IMR-90 (cell line): Measurements from ENCODE around the gene NHSL1. TPM values are rescaled to one million over a fixed set of nuclear protein-coding genes. Genes with fewer than 3 reads are reported as not detected.

Source experiments
- ATAC-seq: fragments of 200-7000 bp; cut with Tn5 transposase; 2 replicates; pipeline ENCODE4 v1.9.1; 2020; ENCODE audit warnings: low read depth, mild to moderate bottlenecking, moderate library complexity
- BruUV-seq: library from RNA; stranded (reverse); fragments of 400-500 nt; replicated peaks from 2 replicates; lab custom pipeline; 2021; lab: Mats Ljungman, UMichigan
- CTCF ChIA-PET: fragments of 300-600 bp; formaldehyde crosslinking; extraction: SDS; loops from one replicate; lab custom pipeline; 2021; ENCODE audit warnings: antibody characterized with exemption; lab: Yijun Ruan, JAX
- POLR2A ChIA-PET: fragments of 300-600 bp; sonication (Branson Sonifier 250); formaldehyde crosslinking; loops from one replicate; lab custom pipeline; 2022; ENCODE audit warnings: antibody characterized with exemption; ENCODE audit not compliant: unreplicated experiment; lab: Charles Lee
- DNase-seq: peaks from one replicate; pipeline ENCODE4 v3.0.0; 2013
- H2AFZ ChIP-seq: replicated peaks from 2 replicates; pipeline ENCODE3; 2013; ENCODE audit warnings: low read length, mild to moderate bottlenecking; ENCODE audit not compliant: poor library complexity
- H2AK5ac ChIP-seq: 2 replicates; pipeline ENCODE4 v1.6.1; 2013; ENCODE audit warnings: low read depth, low read length, inconsistent platforms
- H2AK9ac ChIP-seq: replicated peaks from 2 replicates; pipeline ENCODE3; 2013; ENCODE audit warnings: mild to moderate bottlenecking, low read depth, low read length, moderate library complexity; ENCODE audit not compliant: poor library complexity
- H2BK120ac ChIP-seq: 2 replicates; pipeline ENCODE4 v1.6.1; 2013; ENCODE audit warnings: low read depth, low read length, inconsistent platforms
- H2BK15ac ChIP-seq: 3 replicates; pipeline ENCODE4 v1.6.1; 2013; ENCODE audit warnings: low read depth, low read length, inconsistent platforms
- H2BK20ac ChIP-seq: 2 replicates; pipeline ENCODE4 v1.6.1; 2013; ENCODE audit warnings: low read depth, mild to moderate bottlenecking, inconsistent platforms, low read length, moderate library complexity
- H2BK5ac ChIP-seq: 2 replicates; pipeline ENCODE4 v1.6.1; 2013; ENCODE audit warnings: mild to moderate bottlenecking, low read depth, low read length, inconsistent platforms; ENCODE audit not compliant: poor library complexity, severe bottlenecking
- H3K14ac ChIP-seq: replicated peaks from 2 replicates; pipeline ENCODE4 v1.6.1; 2013; ENCODE audit warnings: low read depth, low read length, inconsistent platforms
- H3K18ac ChIP-seq: 2 replicates; pipeline ENCODE4 v1.6.1; 2013; ENCODE audit warnings: low read depth, low read length, control low read depth
- H3K23ac ChIP-seq: 2 replicates; pipeline ENCODE4 v1.6.1; 2013; ENCODE audit warnings: low read depth, low read length, inconsistent platforms
- H3K27ac ChIP-seq: 2 replicates; pipeline ENCODE4 v1.5.1; 2013; ENCODE audit warnings: mild to moderate bottlenecking, control low read depth, low read length; ENCODE audit not compliant: insufficient read depth
- H3K27me3 ChIP-seq: 2 replicates; pipeline ENCODE4 v1.6.1; 2013; ENCODE audit warnings: low read length; ENCODE audit not compliant: control insufficient read depth, insufficient read depth
- H3K36me3 ChIP-seq: 2 replicates; pipeline ENCODE4 v1.6.1; 2013; ENCODE audit warnings: low read length, mixed read lengths; ENCODE audit not compliant: control insufficient read depth, insufficient read depth
- H3K4ac ChIP-seq: 2 replicates; pipeline ENCODE4 v1.6.1; 2013; ENCODE audit warnings: low read depth, low read length, inconsistent platforms
- H3K4me1 ChIP-seq: 2 replicates; pipeline ENCODE4 v1.6.1; 2013; ENCODE audit warnings: low read length, mixed read lengths; ENCODE audit not compliant: control insufficient read depth, insufficient read depth
- H3K4me2 ChIP-seq: 2 replicates; pipeline ENCODE4 v1.6.1; 2013; ENCODE audit warnings: low read depth, mild to moderate bottlenecking, control low read depth, low read length, moderate library complexity
- H3K4me3 ChIP-seq: 2 replicates; pipeline ENCODE4 v1.5.1; 2013; ENCODE audit warnings: low read depth, mild to moderate bottlenecking, control low read depth, low read length, moderate library complexity; ENCODE audit not compliant: insufficient read depth
- H3K56ac ChIP-seq: 2 replicates; pipeline ENCODE4 v1.6.1; 2013; ENCODE audit warnings: low read length, inconsistent platforms; ENCODE audit not compliant: insufficient read depth; ENCODE audit errors: extremely low read depth
- H3K79me1 ChIP-seq, 2 experiments: 2 replicates each; pipeline ENCODE4 v1.6.1; 2013; ENCODE audit warnings: low read length in 2 of 2, inconsistent platforms in 1 of 2, low read depth in 1 of 2
- H3K9ac ChIP-seq: 2 replicates; pipeline ENCODE4 v1.6.1; 2013; ENCODE audit warnings: low read depth, low read length, control low read depth
- H3K9me1 ChIP-seq: 2 replicates; pipeline ENCODE4 v1.6.1; 2013; ENCODE audit warnings: low read length, inconsistent platforms; ENCODE audit not compliant: insufficient read depth
- H3K9me3 ChIP-seq: 2 replicates; pipeline ENCODE4 v1.6.1; 2013; ENCODE audit warnings: low read length; ENCODE audit not compliant: control insufficient read depth, insufficient read depth
- H4K20me1 ChIP-seq: 2 replicates; pipeline ENCODE4 v1.6.1; 2013; ENCODE audit warnings: low read length, inconsistent platforms; ENCODE audit not compliant: insufficient read depth
- H4K5ac ChIP-seq: 2 replicates; pipeline ENCODE4 v1.6.1; 2013; ENCODE audit warnings: mild to moderate bottlenecking, low read depth, low read length, control low read depth
- H4K8ac ChIP-seq, 2 experiments: 2 replicates each; pipeline ENCODE4 v1.6.1; 2013; ENCODE audit warnings: low read depth in 2 of 2, low read length in 2 of 2, control low read depth in 1 of 2, inconsistent platforms in 1 of 2
- H4K91ac ChIP-seq: 2 replicates; pipeline ENCODE4 v1.6.1; 2013; ENCODE audit warnings: low read depth, low read length, inconsistent platforms; ENCODE audit not compliant: insufficient read depth
- BHLHE40 ChIP-seq: fragments of 150-350 bp; IDR thresholded peaks from 2 replicates; pipeline ENCODE4 v1.6.1; 2016; ENCODE audit warnings: mild to moderate bottlenecking, low read depth, low read length
- CEBPB ChIP-seq: IDR thresholded peaks from 2 replicates; pipeline ENCODE4 v1.6.1; 2012; ENCODE audit warnings: low read depth, low read length, improper control_type of control experiment
- CHD1 ChIP-seq: IDR thresholded peaks from 2 replicates; pipeline ENCODE4 v1.6.1; 2012; ENCODE audit warnings: low read depth, low read length, improper control_type of control experiment
- CTCF ChIP-seq: conservative IDR thresholded peaks from 2 replicates; pipeline ENCODE4 v1.5.1; 2012; ENCODE audit warnings: mild to moderate bottlenecking, low read depth, low read length, improper control_type of control experiment
- ELK1 ChIP-seq: fragments of 150-350 bp; IDR thresholded peaks from 2 replicates; pipeline ENCODE4 v1.6.1; 2016; ENCODE audit warnings: low read depth, mild to moderate bottlenecking, low read length, moderate library complexity, borderline replicate concordance
- FOS ChIP-seq: fragments of 150-350 bp; IDR thresholded peaks from 2 replicates; pipeline ENCODE4 v1.6.1; 2016; ENCODE audit warnings: low read depth, low read length
- MAFK ChIP-seq: IDR thresholded peaks from 2 replicates; pipeline ENCODE4 v1.6.1; 2012; ENCODE audit warnings: low read depth, low read length, improper control_type of control experiment
- MAZ ChIP-seq: IDR thresholded peaks from 2 replicates; pipeline ENCODE4 v1.6.1; 2012; ENCODE audit warnings: low read depth, mild to moderate bottlenecking, low read length, improper control_type of control experiment, moderate library complexity, borderline replicate concordance
- MXI1 ChIP-seq: IDR thresholded peaks from 2 replicates; pipeline ENCODE4 v1.6.1; 2012; ENCODE audit warnings: low read depth, mild to moderate bottlenecking, low read length, moderate library complexity, borderline replicate concordance
- NFE2L2 ChIP-seq: fragments of 150-350 bp; IDR thresholded peaks from 2 replicates; pipeline ENCODE4 v1.6.1; 2016; ENCODE audit warnings: low read depth, mild to moderate bottlenecking, low read length
- POLR2A ChIP-seq: IDR thresholded peaks from 2 replicates; pipeline ENCODE4 v1.6.1; 2012; ENCODE audit warnings: mild to moderate bottlenecking, low read depth, low read length
- RCOR1 ChIP-seq: IDR thresholded peaks from 2 replicates; pipeline ENCODE4 v1.6.1; 2012; ENCODE audit warnings: mild to moderate bottlenecking, low read length, improper control_type of control experiment; ENCODE audit not compliant: insufficient replicate concordance
- RFX5 ChIP-seq: IDR thresholded peaks from 2 replicates; pipeline ENCODE4 v1.8.0; 2012; ENCODE audit warnings: low read depth, mild to moderate bottlenecking, low read length, moderate library complexity
- SMC3 ChIP-seq: fragments of 150-350 bp; IDR thresholded peaks from 2 replicates; pipeline ENCODE4 v1.6.1; 2016; ENCODE audit warnings: low read depth, mild to moderate bottlenecking, antibody characterized with exemption, low read length, moderate library complexity
- USF2 ChIP-seq: fragments of 150-350 bp; IDR thresholded peaks from 2 replicates; pipeline ENCODE4 v1.6.1; 2017; ENCODE audit warnings: mild to moderate bottlenecking, antibody characterized with exemption, low read length, low read depth
- WGBS, 2 experiments: methylation state at CpG; one replicate each; pipeline versions ENCODE4 v1.1.5 to v1.1.7; 2013; ENCODE audit warnings: missing lambda C conversion rate in 2 of 2; ENCODE audit not compliant: insufficient read length in 1 of 2; ENCODE audit errors: extremely low coverage in 2 of 2; 5-methylcytosine and 5-hydroxymethylcytosine counted together
- dilution Hi-C: fragments of 300-500 bp; cut with HindIII; formaldehyde crosslinking; loops from one replicate; pipeline ENCODE4 v1.14.3; 2018; ENCODE audit warnings: low sequenced_read_pairs; ENCODE audit not compliant: unreplicated experiment
- in situ Hi-C: fragments of 300-500 bp; cut with MboI; formaldehyde crosslinking; loops from 3 replicates; pipeline ENCODE4 v1.14.3; 2019; ENCODE audit warnings: low sequenced_read_pairs, inconsistent platforms, mixed read lengths
- intact Hi-C: fragments of 100-400 bp; cut with micrococcal nuclease; formaldehyde crosslinking; loops from 2 replicates; pipeline ENCODE4 v1.10.0; 2022
- polyA plus RNA-seq, 3 experiments: library from polyadenylated mRNA; depleted of rRNA; stranded (reverse); fragments of >200 nt; gene quantifications; 2 replicates each; pipeline ENCODE4 v1.2.3, GENCODE V29; 2012; ENCODE audit warnings: low replicate concordance in 1 of 3
- total RNA-seq: library from RNA; depleted of rRNA; stranded (reverse); fragments of >200 nt; gene quantifications from 2 replicates; pipeline ENCODE4 v1.2.3, GENCODE V29; 2012

NHSL1 gene
- total and polyA plus RNA-seq, 2 of the 4 experiments (the other 2 are of a cell fraction), result 5.6 to 7.2 TPM

- H3K9ac ChIP-seq, result no peak overlapping the region
- no peak overlapping the region for H2BK20ac ChIP-seq
- no peaks in the 10 kb centered on the region for H3K9me1 ChIP-seq
- DNase-seq (no peak), ATAC-seq (no peak)
- H3K14ac ChIP-seq, result no peak overlapping the region
- H4K8ac ChIP-seq, result no peak overlapping the region
- no peak overlapping the region for H4K91ac ChIP-seq
- intact Hi-C loops, result no loop called here
- H3K9me3 ChIP-seq, result no peaks in the 10 kb centered on the region
- no peak overlapping the region for H3K23ac ChIP-seq
- TF ChIP-seq USF2, result no peak
- no peak for TF ChIP-seq MAFK
- TF ChIP-seq ELK1, result no peak
- no peak for TF ChIP-seq MAZ
- TF ChIP-seq MXI1, result no peak
- no peak for TF ChIP-seq CTCF
- TF ChIP-seq FOS, result no peak
- TF ChIP-seq BHLHE40, result no peak
- no peak for TF ChIP-seq CEBPB
- no peak for TF ChIP-seq CHD1
- no peak for TF ChIP-seq RCOR1
- TF ChIP-seq RFX5, result no peak
- TF ChIP-seq POLR2A, result no peak
- TF ChIP-seq NFE2L2, result no peak
- no peak for TF ChIP-seq SMC3
- no peak overlapping the region for H3K27ac ChIP-seq
- H3K4me1 ChIP-seq, result no peaks in the 10 kb centered on the region
- dilution Hi-C loops, result no loop called here
- no peak overlapping the region for H3K4me2 ChIP-seq
- H3K36me3 ChIP-seq, result peaks cover 3% of the 10 kb centered on the region
- no peak overlapping the region for H3K56ac ChIP-seq
- H3K4me3 ChIP-seq, result no peak overlapping the region
- H4K5ac ChIP-seq, result no peak overlapping the region
- no peak overlapping the region for H2BK5ac ChIP-seq
- no peak overlapping the region for H3K18ac ChIP-seq
- no peak overlapping the region for H2BK15ac ChIP-seq
- CTCF ChIA-PET, result no interaction called here
- H3K27me3 ChIP-seq, result no peaks in the 10 kb centered on the region
- no peaks in the 10 kb centered on the region for H4K20me1 ChIP-seq
- H2AK9ac ChIP-seq, result no peak overlapping the region
- POLR2A ChIA-PET, result no interaction called here
- no peak overlapping the region for H2BK120ac ChIP-seq
- H2AFZ ChIP-seq, result no peak overlapping the region
- no CpG with 5 or more reads among the region's 6 CpGs for WGBS, 2 experiments
- H3K79me1 ChIP-seq, result peaks cover 0 to 5% of the 10 kb centered on the region in 2 experiments; a peak in 2 of 4 replicates
- BruUV-seq, result no TSS peak
- H3K4ac ChIP-seq, result no peak overlapping the region
- in situ Hi-C loops, result no loop called here
- H2AK5ac ChIP-seq, result no peak overlapping the region
Observed at GRCh38 chr6:138446821-138447220, 52.5 kb downstream of the NHSL1 start.
